RWPE1 (cell line): ENCODE results near the gene FRYL.

Experiments used
- CTCF ChIA-PET: fragments of 350-600 bp; sonication (Branson Sonifier 250); formaldehyde crosslinking; extraction: SDS; loops from one replicate; lab custom pipeline; 2021; lab: Yijun Ruan, JAX
- POLR2A ChIA-PET: fragments of 400-600 bp; formaldehyde crosslinking; extraction: SDS; loops from one replicate; lab custom pipeline; 2020; ENCODE audit warnings: antibody characterized with exemption; ENCODE audit not compliant: low non-redundant PET; lab: Yijun Ruan, JAX
- DNase-seq: peaks from one replicate; pipeline ENCODE4 v3.0.0; 2012; ENCODE audit warnings: low spot score
- H3K27ac ChIP-seq: fragments of 450-650 bp; 2 replicates; pipeline ENCODE4 v1.5.1; 2017
- CTCF ChIP-seq: fragments of 450-650 bp; conservative IDR thresholded peaks from 2 replicates; pipeline ENCODE4 v1.5.1; 2017; ENCODE audit warnings: low read depth, mild to moderate bottlenecking

The FRYL gene

GRCh38 chr4:48553720-48554119, 226.4 kb downstream of the FRYL start:
- ChIA-PET CTCF (no interaction called here), POLR2A (interaction anchor here (0.6 kb wide), 1 partner anchor 277 kb away, joined by 6 read pairs; no protein-coding TSS in a partner anchor)
- no peak for TF ChIP-seq CTCF
- H3K27ac ChIP-seq: no peak overlapping the region
- DNase-seq: no peak

GRCh38 chr4:48546336-48546735, 233.7 kb downstream of the FRYL start:
- no peak overlapping the region for H3K27ac ChIP-seq
- DNase-seq: peak; percentile 5
- ChIA-PET POLR2A (no interaction called here), CTCF (interaction anchor here (0.7 to 1.1 kb wide), 4 partner anchors 10 to 294 kb away, joined by 3 read pairs; no protein-coding TSS in a partner anchor)
- TF ChIP-seq CTCF: peak; percentile 67

- POLR2A ChIA-PET: no interaction called here
- no peak overlapping the region for H3K27ac ChIP-seq
- TF ChIP-seq CTCF: no peak
- DNase-seq: no peak
- CTCF ChIA-PET: interaction anchor here (0.6 kb wide), 1 partner anchor 62 kb away, joined by 3 read pairs; no protein-coding TSS in a partner anchor
These were observed 236.3 kb downstream of the FRYL start for GRCh38 chr4:48543796-48544195.

DNA sequence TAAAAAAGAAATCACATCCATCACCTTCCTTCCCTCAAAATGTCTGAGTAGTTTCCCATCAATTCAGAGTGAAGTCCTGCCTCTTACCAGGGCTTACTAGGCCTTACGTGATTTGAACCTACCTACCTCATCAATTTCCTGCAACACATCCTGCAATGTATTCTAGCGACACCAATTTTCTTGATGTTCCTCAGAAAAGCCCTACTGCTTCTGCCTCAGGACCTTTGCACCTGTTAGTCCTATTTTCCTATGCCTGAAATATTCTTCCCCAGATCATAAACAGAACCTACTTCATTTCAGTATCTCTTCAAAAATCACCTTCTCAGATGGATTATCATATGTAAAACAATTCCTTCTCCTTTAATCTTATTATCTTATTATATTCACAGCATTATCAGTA, 237.2 kb downstream of the FRYL start:
- ChIA-PET CTCF (no interaction called here), POLR2A (no interaction called here)
- no peak for DNase-seq
- TF ChIP-seq CTCF: no peak
- H3K27ac ChIP-seq: no peak overlapping the region

GRCh38 chr4:48539597-48539996, 240.5 kb downstream of the FRYL start:
- DNase-seq: no peak
- no peak for TF ChIP-seq CTCF
- POLR2A ChIA-PET: no interaction called here
- CTCF ChIA-PET: no interaction called here
- no peak overlapping the region for H3K27ac ChIP-seq

DNA sequence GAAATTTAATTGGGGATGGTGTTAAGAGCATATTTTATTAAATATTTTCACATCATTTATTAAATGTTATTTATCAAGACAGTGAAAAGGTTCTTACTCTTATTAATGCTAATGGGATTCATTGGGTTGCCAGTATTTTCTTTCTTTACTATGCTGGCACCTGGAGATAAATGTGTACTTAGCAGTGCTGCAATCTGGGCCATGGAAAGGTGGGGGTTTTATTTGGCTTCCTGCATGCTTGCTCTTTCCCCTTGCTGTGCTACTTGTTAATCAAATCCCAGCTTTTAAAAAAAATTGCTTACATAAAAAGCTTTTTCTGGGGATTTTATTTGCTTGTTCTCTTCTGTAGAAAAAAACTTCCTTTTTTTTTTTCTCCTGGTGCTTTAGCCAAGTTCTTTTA, 241.7 kb downstream of the FRYL start:
- POLR2A ChIA-PET: no interaction called here

More for the DNA sequence above, 241.7 kb downstream of the FRYL start:
- CTCF ChIA-PET: interaction anchor here (0.6 to 0.9 kb wide), 2 partner anchors 10 to 19 kb away, joined by 3 to 11 read pairs; no protein-coding TSS in a partner anchor
- no peak overlapping the region for H3K27ac ChIP-seq
- DNase-seq: no peak
- TF ChIP-seq CTCF: no peak
